Adrenal gland (tissue), 19 donors: ENCODE measurements around the gene SEMA6C. TPM values are rescaled to one million over a fixed set of nuclear protein-coding genes. Genes with fewer than 3 reads are reported as not detected.
A peak's percentile ranks its signal among the peaks of the same experiment; 100 is the strongest.
"Not testable (repeated sequence)": the region's sequence is repeated elsewhere in the genome, so short reads cannot be mapped to it uniquely, and the experiment has no call there.

ENCODE experiments used
- DNase-seq, 7 donors: peaks; one replicate each; pipeline ENCODE4 v3.0.0-alpha.2; 2019 to 2020
- H3K27ac ChIP-seq, 5 donors: fragments of 200-600 bp; sonication (generic) in 4 of 5; 1 replicate in 3 of 5; 2 replicates in 2 of 5; pipeline versions ENCODE4 v1.5.1 to v1.8.0; 2016 to 2020; ENCODE audit warnings: mild to moderate bottlenecking in 1 of 5
- H3K27me3 ChIP-seq: fragments of 200-600 bp; 2 replicates; pipeline ENCODE4 v1.8.0; 2021
- H3K36me3 ChIP-seq, 2 donors: fragments of 200-600 bp; replicated peaks in 1 of 2; 1 replicate in 1 of 2; 2 replicates in 1 of 2; pipeline versions ENCODE4 v1.5.1 to v1.8.0; 2018 to 2022
- H3K4me1 ChIP-seq, 2 donors: fragments of 200-600 bp; replicated peaks in 1 of 2; 1 replicate in 1 of 2; 2 replicates in 1 of 2; pipeline versions ENCODE4 v1.5.1 to v1.8.0; 2018 to 2021
- H3K4me3 ChIP-seq, 4 donors: fragments of 200-600 bp; sonication (generic) in 3 of 4; one replicate each; pipeline ENCODE4 v1.5.1; 2016 to 2018
- H3K9me3 ChIP-seq, 3 donors: fragments of 200-600 bp; sonication (generic) in 1 of 3; replicated peaks in 1 of 3; 1 replicate in 2 of 3; 2 replicates in 1 of 3; pipeline versions ENCODE4 v1.5.1 to v1.8.0; 2016 to 2021
- POLR2A ChIP-seq, 2 donors: fragments of 450-650 bp; IDR thresholded peaks; one replicate each; pipeline ENCODE4 v1.6.1; 2017; ENCODE audit warnings: antibody characterized with exemption in 2 of 2, mild to moderate bottlenecking in 2 of 2, moderate library complexity in 1 of 2
- WGBS, 4 donors: extraction: QIAGEN DNeasy Blood & Tissue Kit in 2 of 4; methylation state at CpG; one replicate each; pipeline versions ENCODE4 v1.1.5 to v1.1.7; 2013 to 2017; 5-methylcytosine and 5-hydroxymethylcytosine counted together
- intact Hi-C, 2 donors: fragments of 100-400 bp; cut with DNase I; formaldehyde crosslinking; loops; one replicate each; pipeline versions ENCODE4 v1.14.1 to v1.15.0; 2022 to 2023
- long read RNA-seq, 10 donors: library from polyadenylated mRNA in 3 of 10; unstranded in 2 of 10; stranded (forward) in 1 of 10; transcript quantifications; one replicate each; pipeline ENCODE4 v2.0.0 and lab custom pipeline, GENCODE V29; 2021 to 2026
- polyA plus RNA-seq, 3 donors: library from polyadenylated mRNA; stranded (reverse); fragments of 200-250 nt in 2 of 3; fragments of 350-450 nt in 1 of 3; fragmentation: Illumina TruSeq in 1 of 3; extraction: RNeasy Lipid Tissue Mini Kit (QIAGEN cat#74804) in 1 of 3; gene quantifications; one replicate each; pipeline ENCODE4 v1.2.3, GENCODE V29; 2013 to 2014
- total RNA-seq, 9 donors: library from RNA; depleted of rRNA in 4 of 9; stranded (reverse); fragments of >200 nt in 4 of 9; fragments of 120-200 nt in 1 of 9; fragmentation: NEBNext Ultra II Directional in 1 of 9; extraction: Animal tissue kit (Norgen Biotek cat#: 25700) in 1 of 9; gene quantifications; one replicate each; pipeline versions ENCODE4 v1.1.0 to v1.2.4, GENCODE V29; 2013 to 2023
- TF ChIP-seq, protein P1 (sequence below), 6 experiments: fragments of 450-650 bp in 4 of 6; fragments of 200-600 bp in 2 of 6; sonication (generic) in 1 of 6; IDR thresholded peaks; 1 replicate in 5 of 6; 2 replicates in 1 of 6; pipeline versions ENCODE4 v1.5.1 to v1.8.0; 2016 to 2021; ENCODE audit warnings: antibody characterized with exemption in 6 of 6, mild to moderate bottlenecking in 2 of 6, moderate library complexity in 1 of 6
- donor health status: healthy with polysubstance abuse.
- donor health status: Bipolar disorder and iron deficiency.
- donor health status: DM: yes; HTN: yes; CAD: no.
- donor health status: DM: no; HTN: no; CAD: no.
- donor health status: DM: no; HTN: no; CAD: no.
- donor health status: DM: yes; HTN: yes; CAD: no.

The SEMA6C gene, protein sequence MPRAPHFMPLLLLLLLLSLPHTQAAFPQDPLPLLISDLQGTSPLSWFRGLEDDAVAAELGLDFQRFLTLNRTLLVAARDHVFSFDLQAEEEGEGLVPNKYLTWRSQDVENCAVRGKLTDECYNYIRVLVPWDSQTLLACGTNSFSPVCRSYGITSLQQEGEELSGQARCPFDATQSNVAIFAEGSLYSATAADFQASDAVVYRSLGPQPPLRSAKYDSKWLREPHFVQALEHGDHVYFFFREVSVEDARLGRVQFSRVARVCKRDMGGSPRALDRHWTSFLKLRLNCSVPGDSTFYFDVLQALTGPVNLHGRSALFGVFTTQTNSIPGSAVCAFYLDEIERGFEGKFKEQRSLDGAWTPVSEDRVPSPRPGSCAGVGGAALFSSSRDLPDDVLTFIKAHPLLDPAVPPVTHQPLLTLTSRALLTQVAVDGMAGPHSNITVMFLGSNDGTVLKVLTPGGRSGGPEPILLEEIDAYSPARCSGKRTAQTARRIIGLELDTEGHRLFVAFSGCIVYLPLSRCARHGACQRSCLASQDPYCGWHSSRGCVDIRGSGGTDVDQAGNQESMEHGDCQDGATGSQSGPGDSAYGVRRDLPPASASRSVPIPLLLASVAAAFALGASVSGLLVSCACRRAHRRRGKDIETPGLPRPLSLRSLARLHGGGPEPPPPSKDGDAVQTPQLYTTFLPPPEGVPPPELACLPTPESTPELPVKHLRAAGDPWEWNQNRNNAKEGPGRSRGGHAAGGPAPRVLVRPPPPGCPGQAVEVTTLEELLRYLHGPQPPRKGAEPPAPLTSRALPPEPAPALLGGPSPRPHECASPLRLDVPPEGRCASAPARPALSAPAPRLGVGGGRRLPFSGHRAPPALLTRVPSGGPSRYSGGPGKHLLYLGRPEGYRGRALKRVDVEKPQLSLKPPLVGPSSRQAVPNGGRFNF
- total RNA-seq (1 to 10 TPM in 8 of 9 donors, under 1 TPM in 1; 0.66 to 7.1 (median 3.6) TPM), polyA plus RNA-seq (10 to 100 TPM in 2 of 3 donors, under 1 TPM in 1; 0.88 to 40.5 (median 14.9) TPM)
- long read RNA-seq, donor 1, result 0 reads
- long read RNA-seq, donor 2, result 0 reads
- long read RNA-seq, donor 3, result 0 reads
- long read RNA-seq, donor 4, result 0 reads
- long read RNA-seq, donor 5, partial matches to known transcripts, result 0 of 13 reads
- long read RNA-seq, donor 5, other reads (novel, unspliced or antisense), result 9 of 13 reads
- long read RNA-seq, donor 6, result 0 reads
- long read RNA-seq, donor 7, result 0 reads
- long read RNA-seq, donor 8, result 0 reads
- long read RNA-seq, donor 9, result 0 reads
- long read RNA-seq, donor 10, result 0 reads

DNA sequence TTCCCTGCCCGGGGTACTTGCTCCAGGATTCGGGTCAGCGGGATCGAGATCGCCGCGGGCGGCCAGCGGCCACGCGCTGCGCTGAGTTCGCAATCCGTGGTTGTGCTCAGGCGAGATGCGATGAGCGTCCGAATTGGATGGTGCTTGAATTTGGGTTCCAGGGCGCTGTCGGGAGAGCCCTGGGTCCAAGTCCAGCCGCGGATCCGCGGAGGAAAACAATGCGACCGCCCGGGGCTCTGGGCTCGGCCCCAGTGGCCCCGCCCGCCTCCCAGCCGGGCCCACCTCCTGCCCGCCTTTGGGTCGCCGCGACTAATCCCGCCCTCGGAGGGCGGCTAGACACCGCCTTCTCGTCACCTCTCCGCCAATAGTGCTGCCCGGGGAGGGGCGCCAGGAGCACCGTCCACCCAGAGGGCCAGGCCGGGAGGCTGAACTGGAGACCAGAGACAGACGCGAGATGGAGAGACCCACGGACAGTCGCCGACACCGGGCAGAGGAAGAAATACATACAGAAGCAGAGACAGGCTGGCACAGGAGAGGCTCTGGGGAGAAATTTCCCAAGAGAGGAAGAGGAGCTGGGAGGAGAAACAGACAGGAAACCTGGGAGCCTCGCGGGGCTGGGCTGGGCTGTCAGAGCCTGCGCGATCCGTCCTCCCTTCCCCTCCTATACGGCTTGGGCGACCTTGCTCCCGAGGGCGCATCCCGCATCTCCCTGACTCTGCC is at the start of gene SEMA6C:
SEMA6C (minus strand) TSS at position 220 of the 720 bp plus-strand sequence. CDS start 4,010 bp downstream, outside the sequence.
- peak in 1 of 2 donors; percentile 63 for TF ChIP-seq POLR2A (IDR thresholded peaks at IDR 0.05)
- TF ChIP-seq, protein P1, sequence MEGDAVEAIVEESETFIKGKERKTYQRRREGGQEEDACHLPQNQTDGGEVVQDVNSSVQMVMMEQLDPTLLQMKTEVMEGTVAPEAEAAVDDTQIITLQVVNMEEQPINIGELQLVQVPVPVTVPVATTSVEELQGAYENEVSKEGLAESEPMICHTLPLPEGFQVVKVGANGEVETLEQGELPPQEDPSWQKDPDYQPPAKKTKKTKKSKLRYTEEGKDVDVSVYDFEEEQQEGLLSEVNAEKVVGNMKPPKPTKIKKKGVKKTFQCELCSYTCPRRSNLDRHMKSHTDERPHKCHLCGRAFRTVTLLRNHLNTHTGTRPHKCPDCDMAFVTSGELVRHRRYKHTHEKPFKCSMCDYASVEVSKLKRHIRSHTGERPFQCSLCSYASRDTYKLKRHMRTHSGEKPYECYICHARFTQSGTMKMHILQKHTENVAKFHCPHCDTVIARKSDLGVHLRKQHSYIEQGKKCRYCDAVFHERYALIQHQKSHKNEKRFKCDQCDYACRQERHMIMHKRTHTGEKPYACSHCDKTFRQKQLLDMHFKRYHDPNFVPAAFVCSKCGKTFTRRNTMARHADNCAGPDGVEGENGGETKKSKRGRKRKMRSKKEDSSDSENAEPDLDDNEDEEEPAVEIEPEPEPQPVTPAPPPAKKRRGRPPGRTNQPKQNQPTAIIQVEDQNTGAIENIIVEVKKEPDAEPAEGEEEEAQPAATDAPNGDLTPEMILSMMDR (IDR thresholded peaks at IDR 0.05), result no peak
- Histone ChIP-seq H3K9me3 (no peaks in the 10 kb centered on the region), H3K36me3 (no peaks in the 10 kb centered on the region), H3K4me3 (peak within 1 kb of the TSS in 3 of 4 donors; percentile 23 to 67 (median 40)), H3K27ac (peak within 1 kb of the TSS in 4 of 5 donors; percentile 10 to 77 (median 64)), H3K4me1 (peaks cover 0 to 21% of the 10 kb centered on the region in 2 donors), H3K27me3 (no peaks in the 10 kb centered on the region)
- intact Hi-C loops, result loop anchor here in 1 of 2 donors (5.0 kb wide), 1 partner anchor 34 kb away; no protein-coding TSS in a partner anchor
- peak; percentile 93 to 96 (median 94) for DNase-seq
- WGBS, 4 donors, result 0 to 1% (median 0%) methylated on average over 27 to 61 of the region's 61 CpGs

DNA sequence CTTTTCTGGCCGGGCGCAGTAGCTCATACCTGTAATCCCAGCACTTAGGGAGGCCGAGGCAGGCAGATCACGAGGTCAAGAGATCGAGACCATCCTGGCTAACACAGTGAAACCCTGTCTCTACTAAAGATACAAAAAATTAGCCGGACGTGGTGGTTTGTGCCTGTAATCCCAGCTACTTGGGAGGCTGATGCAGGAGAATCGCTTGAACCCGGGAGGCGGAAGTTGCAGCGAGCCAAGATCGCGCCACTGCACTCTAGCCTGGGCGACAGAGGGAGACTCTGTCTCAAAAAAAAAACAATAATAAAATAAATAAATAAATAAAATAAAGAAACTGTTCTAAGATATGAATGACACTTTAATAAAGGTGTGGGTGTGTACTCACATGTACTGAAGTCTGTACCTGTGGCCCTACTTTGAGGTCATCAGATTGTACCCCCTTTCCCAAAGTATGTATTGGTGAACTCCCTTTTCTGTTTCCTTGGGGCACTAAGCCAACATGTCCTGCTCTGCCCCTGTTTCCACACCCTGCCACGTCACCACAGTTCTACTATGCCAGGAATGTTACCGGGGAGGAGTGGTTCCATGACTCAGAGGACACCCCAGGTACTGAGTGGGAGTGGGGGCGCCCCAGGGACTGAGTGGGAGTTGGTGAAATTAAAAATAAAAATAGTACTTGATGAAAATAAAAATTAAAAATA is 48.6 kb upstream of the SEMA6C start:
- peaks cover 12 to 19% of the 10 kb centered on the region in 2 donors for H3K4me1 ChIP-seq
- H3K9me3 ChIP-seq, H3K36me3 ChIP-seq, H3K27me3 ChIP-seq: not testable (repeated sequence)
- TF ChIP-seq POLR2A (IDR thresholded peaks at IDR 0.05), result peak in 1 of 2 donors; percentile 35
- peak overlapping the region in 1 of 4 donors; percentile 7 for H3K4me3 ChIP-seq
- 55 to 62% (median 58%) methylated on average over 17 of the region's 17 CpGs for WGBS, 4 donors
- H3K27ac ChIP-seq, result peak overlapping the region; percentile 74 to 88 (median 76)
- DNase-seq, result peak; percentile 82 to 95 (median 93)
- intact Hi-C loops, result loop anchor here (5.0 kb wide), 1 partner anchor 57 kb away; the partner anchor contains the start of gene PSMD4 (in 2 of the 2)

DNA sequence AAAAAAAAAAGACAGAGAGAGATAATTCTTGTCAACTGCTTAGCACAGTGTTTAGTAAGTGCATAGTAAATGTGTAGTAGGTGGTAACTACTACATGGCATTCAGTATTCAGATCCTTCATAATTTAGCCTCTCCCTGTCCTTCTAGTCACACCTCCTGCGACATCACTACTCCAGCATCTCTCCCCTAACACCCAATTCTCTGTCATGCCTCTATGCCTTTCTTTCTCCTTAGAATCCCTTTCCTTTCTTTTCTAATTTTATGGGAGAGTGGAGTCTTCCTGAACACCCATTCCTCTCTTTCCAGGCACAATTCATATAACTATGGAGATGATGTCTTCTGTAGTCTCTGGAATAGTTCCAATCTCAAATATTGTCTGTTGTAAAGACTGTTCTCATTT is 47.4 kb upstream of the SEMA6C start:
- intact Hi-C loops, result no loop called here
- Histone ChIP-seq H3K27ac (peak overlapping the region in 2 of 5 donors; percentile 6 to 23), H3K9me3 (no peaks in the 10 kb centered on the region), H3K27me3 (no peaks in the 10 kb centered on the region), H3K4me1 (peaks cover 11 to 16% of the 10 kb centered on the region in 2 donors), H3K4me3 (no peak overlapping the region), H3K36me3 (no peaks in the 10 kb centered on the region)
- 54 to 74% (median 56%) methylated on average over 1 of the region's 1 CpG for WGBS, 4 donors
- TF ChIP-seq POLR2A (IDR thresholded peaks at IDR 0.05), result no peak
- TF ChIP-seq, protein P1 (IDR thresholded peaks at IDR 0.05), result no peak
- DNase-seq, result no peak
